Heart right ventricle (tissue), 16 donors: ENCODE measurements around the gene HDAC11. TPM values are rescaled to one million over a fixed set of nuclear protein-coding genes. Genes with fewer than 3 reads are reported as not detected.

Experiments used
- ATAC-seq, 8 donors: fragments of 200-7000 bp; cut with Tn5 transposase; one replicate each; pipeline ENCODE4 v1.9.1; 2020; ENCODE audit warnings: mild to moderate bottlenecking in 8 of 8, moderate library complexity in 8 of 8, moderate number of reproducible peaks in 1 of 8
- DNase-seq, 2 donors: peaks; one replicate each; pipeline ENCODE4 v3.0.0-alpha.2; 2020
- H3K27ac ChIP-seq, 10 donors: fragments of 200-600 bp; sonication (generic) in 2 of 10; one replicate each; pipeline versions ENCODE4 v1.5.0 to v1.8.0; 2020 to 2022; ENCODE audit warnings: mild to moderate bottlenecking in 3 of 10
- H3K27me3 ChIP-seq, 7 donors: fragments of 200-600 bp; one replicate each; pipeline ENCODE4 v1.8.0; 2021 to 2022; ENCODE audit warnings: mild to moderate bottlenecking in 2 of 7
- H3K36me3 ChIP-seq, 9 donors: fragments of 200-600 bp; sonication (generic) in 1 of 9; one replicate each; pipeline versions ENCODE4 v1.5.0 to v1.8.0; 2020 to 2022; ENCODE audit warnings: mild to moderate bottlenecking in 2 of 9
- H3K4me1 ChIP-seq, 9 donors: fragments of 200-600 bp; sonication (generic) in 1 of 9; one replicate each; pipeline versions ENCODE4 v1.5.0 to v1.8.0; 2020 to 2022; ENCODE audit warnings: mild to moderate bottlenecking in 4 of 9
- H3K4me3 ChIP-seq, 10 donors: fragments of 200-600 bp; sonication (generic) in 2 of 10; one replicate each; pipeline versions ENCODE4 v1.5.0 to v1.8.0; 2020 to 2022; ENCODE audit warnings: mild to moderate bottlenecking in 7 of 10, moderate library complexity in 2 of 10
- H3K9me3 ChIP-seq, 11 donors: fragments of 200-600 bp in 10 of 11; sonication (generic) in 2 of 11; one replicate each; pipeline versions ENCODE4 v1.5.0 to v1.8.0; 2013 to 2022; ENCODE audit warnings: mild to moderate bottlenecking in 2 of 11, control low read depth in 1 of 11, moderate library complexity in 1 of 11
- WGBS, 2 donors: extraction: QIAGEN DNeasy Blood & Tissue Kit; methylation state at CpG; one replicate each; pipeline ENCODE4 v1.1.7; 2013; ENCODE audit warnings: inconsistent platforms in 1 of 2; 5-methylcytosine and 5-hydroxymethylcytosine counted together
- intact Hi-C, 10 donors: fragments of 100-400 bp; cut with DNase I; formaldehyde crosslinking; loops; one replicate each; pipeline versions ENCODE4 v1.11.1 to v1.14.2; 2022
- polyA plus RNA-seq, 2 donors: library from polyadenylated mRNA; stranded (reverse); fragments of 200-250 nt; gene quantifications; one replicate each; pipeline ENCODE4 v1.2.3, GENCODE V29; 2013
- total RNA-seq, 10 donors: library from RNA; stranded (reverse); fragmentation: NEBNext Ultra II Directional in 3 of 10; extraction: Animal tissue kit (Norgen Biotek cat#: 25700) in 3 of 10; gene quantifications; one replicate each; pipeline versions ENCODE4 v1.2.1 to v1.2.4, GENCODE V29; 2021 to 2023
- TF ChIP-seq, protein P1 (sequence below), 9 donors: fragments of 200-600 bp; sonication (generic) in 2 of 9; IDR thresholded peaks; one replicate each; pipeline versions ENCODE4 v1.5.0 to v1.8.0; 2021 to 2022; ENCODE audit warnings: antibody characterized with exemption in 9 of 9, mild to moderate bottlenecking in 5 of 9, moderate library complexity in 1 of 9
- donor health status: Arrhythmogenic right ventricular cardiomyopathy.
- donor health status: ischemic (EF 13 %, LVEDD 7.1; RV severe dilation, severe dysfunction).
- donor health status: healthy with polysubstance abuse.
- donor health status: DM: no; HTN: yes; CAD: no.
- donor health status: DM: no; HTN: no; CAD: no.
- donor health status: ischemic (EF 25% LVEDD 6.9; RV normal size, moderate dysfunction).
- donor health status: ischemic (EF 25% LVEDD 5.7; RV mildly dilated, moderate dysfunction).
- donor health status: healthy.
- donor health status: DM: yes; HTN: yes; CAD: no.
- donor health status: Ischemic cardiomyopathy.
- donor health status: ischemic (EF 35%, LVEDD 5.7; RV mildly dilated, moderate dysfunction).
- donor health status: nonischemic (EF 11% LVEDD 7.7; RV severe dilation, severe dysfunction).
- donor health status: DM: yes; HTN: yes; CAD: no.
- donor health status: PGD.
- donor health status: ischemic (EF 29% LVEDD 5.4; RV normal size, mild dysfunction).
- donor health status: nonischemic (EF 23%, LVEDD 6.1; RV moderate dilation, normal function).

HDAC11 gene
- total and polyA plus RNA-seq, 12 donors = 15.9 to 46.0 (median 33.3) TPM

DNA sequence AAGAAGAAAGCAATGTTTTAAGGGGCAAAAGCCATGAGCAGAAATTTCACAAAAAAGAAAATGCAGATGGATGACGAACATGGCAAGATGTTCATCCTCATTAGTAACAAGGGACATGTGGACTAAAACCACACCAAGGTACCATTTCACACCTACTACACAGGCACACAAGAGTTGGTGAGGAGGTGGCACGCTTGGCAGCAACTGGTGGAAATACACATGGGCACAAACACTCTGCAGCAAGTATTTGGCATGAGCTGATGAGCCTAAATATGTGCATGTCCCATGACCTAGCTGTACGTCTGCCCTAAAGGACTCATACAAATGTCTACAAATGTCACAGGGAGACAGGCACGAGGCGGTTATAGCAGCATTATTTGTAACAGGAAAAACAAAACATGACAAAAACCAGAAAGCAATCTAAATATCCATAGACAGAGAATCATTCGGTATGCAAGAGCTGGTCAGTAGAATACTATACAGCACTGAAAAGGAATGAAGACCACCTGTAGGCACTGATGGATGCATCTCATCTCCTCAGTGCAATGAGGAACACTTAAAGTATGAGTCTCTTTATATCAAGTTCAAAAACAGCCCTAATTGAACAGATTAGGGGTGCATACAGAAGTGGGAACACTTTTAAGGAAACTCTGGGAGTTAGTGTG, 57.3 kb downstream of the HDAC11 start:
- Histone ChIP-seq H3K4me3 (no peak overlapping the region), H3K4me1 (peaks cover 6 to 33% (median 13%) of the 10 kb centered on the region in 9 donors), H3K9me3 (peaks cover 0 to 13% (median 0%) of the 10 kb centered on the region in 11 donors), H3K27ac (peak overlapping the region in 3 of 10 donors; percentile 22 to 72 (median 39)), H3K36me3 (no peaks in the 10 kb centered on the region), H3K27me3 (peaks cover 0 to 4% (median 0%) of the 10 kb centered on the region in 7 donors)
- ATAC-seq = no peak
- intact Hi-C loops = no loop called here
- 93 to 95% methylated on average over 6 of the region's 6 CpGs for WGBS, 2 donors
- DNase-seq = no peak
- TF ChIP-seq, protein P1, sequence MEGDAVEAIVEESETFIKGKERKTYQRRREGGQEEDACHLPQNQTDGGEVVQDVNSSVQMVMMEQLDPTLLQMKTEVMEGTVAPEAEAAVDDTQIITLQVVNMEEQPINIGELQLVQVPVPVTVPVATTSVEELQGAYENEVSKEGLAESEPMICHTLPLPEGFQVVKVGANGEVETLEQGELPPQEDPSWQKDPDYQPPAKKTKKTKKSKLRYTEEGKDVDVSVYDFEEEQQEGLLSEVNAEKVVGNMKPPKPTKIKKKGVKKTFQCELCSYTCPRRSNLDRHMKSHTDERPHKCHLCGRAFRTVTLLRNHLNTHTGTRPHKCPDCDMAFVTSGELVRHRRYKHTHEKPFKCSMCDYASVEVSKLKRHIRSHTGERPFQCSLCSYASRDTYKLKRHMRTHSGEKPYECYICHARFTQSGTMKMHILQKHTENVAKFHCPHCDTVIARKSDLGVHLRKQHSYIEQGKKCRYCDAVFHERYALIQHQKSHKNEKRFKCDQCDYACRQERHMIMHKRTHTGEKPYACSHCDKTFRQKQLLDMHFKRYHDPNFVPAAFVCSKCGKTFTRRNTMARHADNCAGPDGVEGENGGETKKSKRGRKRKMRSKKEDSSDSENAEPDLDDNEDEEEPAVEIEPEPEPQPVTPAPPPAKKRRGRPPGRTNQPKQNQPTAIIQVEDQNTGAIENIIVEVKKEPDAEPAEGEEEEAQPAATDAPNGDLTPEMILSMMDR (IDR thresholded peaks at IDR 0.05) = no peak

DNA sequence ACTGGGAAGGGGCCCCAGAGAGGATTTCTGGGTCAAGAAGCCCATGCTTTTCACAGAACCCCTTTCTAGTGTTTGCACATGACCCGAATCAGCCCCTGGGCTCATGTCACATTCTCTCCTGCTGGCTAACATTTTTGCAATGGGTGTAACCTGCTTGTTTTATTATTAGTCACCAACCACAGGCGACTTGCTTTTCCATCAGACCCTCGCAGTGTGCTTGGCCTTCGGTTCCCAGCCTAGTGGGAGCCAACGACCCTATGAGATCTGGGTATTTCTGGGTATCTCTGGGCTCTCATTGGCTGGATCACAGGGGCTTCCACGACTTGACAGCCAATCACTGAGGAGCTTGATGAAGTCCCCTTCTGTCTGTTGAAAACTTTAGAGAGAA, 57.8 kb downstream of the HDAC11 start:
- H3K4me3 ChIP-seq = no peak overlapping the region
- DNase-seq (no peak), ATAC-seq (peak in 2 of 8 donors; percentile 41 to 44)
- intact Hi-C loops = loop anchor here in 1 of 10 donors (1.0 kb wide), 1 partner anchor 43 kb away; no protein-coding TSS in a partner anchor
- peaks cover 6 to 28% (median 13%) of the 10 kb centered on the region in 9 donors for H3K4me1 ChIP-seq
- peaks cover 0 to 4% (median 0%) of the 10 kb centered on the region in 7 donors for H3K27me3 ChIP-seq
- no peaks in the 10 kb centered on the region for H3K36me3 ChIP-seq
- peak overlapping the region in 4 of 10 donors; percentile 7 to 72 (median 46) for H3K27ac ChIP-seq
- TF ChIP-seq, protein P1 (IDR thresholded peaks at IDR 0.05) = no peak
- H3K9me3 ChIP-seq = peaks cover 0 to 16% (median 0%) of the 10 kb centered on the region in 11 donors
- 78% methylated on average over 6 of the region's 6 CpGs for WGBS, 2 donors

DNA sequence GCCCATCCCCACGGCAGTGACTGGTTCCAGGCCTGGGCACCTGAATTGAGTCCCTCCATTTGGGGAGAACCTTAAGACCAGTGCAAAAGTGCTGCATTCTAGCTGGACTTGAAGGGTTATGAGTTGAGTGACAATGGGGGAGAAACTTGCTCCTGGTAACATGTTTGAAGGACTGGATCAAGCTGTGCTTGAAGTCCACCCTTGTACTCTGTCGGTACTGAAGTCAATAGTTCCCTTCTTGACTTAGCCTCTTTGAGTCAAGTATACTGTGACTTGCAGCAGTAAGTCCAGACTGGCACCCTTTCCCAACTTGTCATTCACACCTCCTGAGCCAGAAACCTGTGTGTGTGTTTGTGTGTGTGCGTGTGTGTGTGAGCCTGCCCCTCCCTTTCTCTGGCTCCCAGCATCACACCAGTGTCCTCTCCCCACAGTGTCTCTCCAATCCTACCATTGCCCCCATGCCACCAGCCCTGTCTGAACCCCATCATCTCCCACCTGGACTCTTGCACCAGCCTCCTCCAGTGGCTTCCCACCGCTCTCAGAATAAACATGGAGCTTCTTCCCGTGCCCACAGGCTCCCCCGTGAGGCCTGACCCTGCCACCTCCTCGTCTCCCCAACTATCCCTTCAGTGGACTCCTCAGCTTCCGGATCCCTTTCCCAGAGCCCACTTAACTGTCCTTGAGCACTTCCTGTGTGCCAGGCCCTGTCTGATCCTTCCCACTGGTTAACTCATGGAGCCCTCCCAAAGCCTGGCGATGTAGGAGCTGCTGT, 58.6 kb downstream of the HDAC11 start:
- Histone ChIP-seq H3K27me3 (peaks cover 0 to 4% (median 0%) of the 10 kb centered on the region in 7 donors), H3K36me3 (no peaks in the 10 kb centered on the region), H3K4me1 (peaks cover 6 to 31% (median 13%) of the 10 kb centered on the region in 9 donors), H3K9me3 (peaks cover 0 to 18% (median 0%) of the 10 kb centered on the region in 11 donors), H3K27ac (peak overlapping the region in 8 of 10 donors; percentile 15 to 72 (median 57)), H3K4me3 (no peak overlapping the region)
- intact Hi-C loops = loop anchor here in 1 of 10 donors (1.0 kb wide), 1 partner anchor 43 kb away; no protein-coding TSS in a partner anchor
- DNase-seq (no peak), ATAC-seq (no peak)
- TF ChIP-seq, protein P1 (IDR thresholded peaks at IDR 0.05) = no peak
- 85% methylated on average over 9 of the region's 9 CpGs for WGBS, 2 donors

DNA sequence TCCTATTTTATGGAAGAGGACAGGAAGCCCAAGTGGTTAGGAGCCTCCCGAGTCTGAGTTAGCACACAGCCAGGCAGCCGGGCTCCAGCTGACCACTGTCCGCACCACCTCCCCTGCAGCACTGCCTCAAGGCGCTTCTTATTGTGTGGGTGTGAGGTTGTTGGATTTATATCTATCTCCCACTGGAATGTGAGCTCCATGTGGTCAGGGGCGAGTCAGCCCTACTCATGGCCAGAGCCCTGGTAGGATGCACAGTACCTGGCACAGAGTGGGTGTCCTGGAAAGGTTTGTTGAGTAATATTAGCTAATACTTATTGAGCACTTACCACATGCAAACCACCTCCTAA, 59.2 kb downstream of the HDAC11 start:
- no peak for DNase-seq

More for the DNA sequence above, 59.2 kb downstream of the HDAC11 start:
- ATAC-seq = peak in 1 of 8 donors; percentile 25
- Histone ChIP-seq H3K4me1 (peaks cover 6 to 31% (median 13%) of the 10 kb centered on the region in 9 donors), H3K27ac (peak overlapping the region in 8 of 10 donors; percentile 15 to 72 (median 57)), H3K9me3 (peaks cover 0 to 18% (median 0%) of the 10 kb centered on the region in 11 donors), H3K27me3 (peaks cover 0 to 4% (median 0%) of the 10 kb centered on the region in 7 donors), H3K4me3 (no peak overlapping the region), H3K36me3 (no peaks in the 10 kb centered on the region)
- TF ChIP-seq, protein P1 (IDR thresholded peaks at IDR 0.05) = no peak
- 83% methylated on average over 5 of the region's 5 CpGs for WGBS, 2 donors
- intact Hi-C loops = no loop called here
